Esophagus squamous epithelium (tissue), 4 donors: ENCODE results near the gene TSEN15.

ENCODE experiments used
- POLR2A ChIP-seq, 4 donors: fragments of 450-650 bp; IDR thresholded peaks; one replicate each; pipeline ENCODE4 v1.6.1; 2017; ENCODE audit warnings: antibody characterized with exemption in 4 of 4, mild to moderate bottlenecking in 4 of 4, moderate library complexity in 3 of 4
- TF ChIP-seq, protein P1 (sequence below), 6 experiments: fragments of 450-650 bp in 4 of 6; fragments of 200-600 bp in 2 of 6; sonication (generic) in 2 of 6; IDR thresholded peaks; one replicate each; pipeline ENCODE4 v1.5.1; 2016 to 2019; ENCODE audit warnings: antibody characterized with exemption in 6 of 6, mild to moderate bottlenecking in 4 of 6, moderate library complexity in 4 of 6

DNA sequence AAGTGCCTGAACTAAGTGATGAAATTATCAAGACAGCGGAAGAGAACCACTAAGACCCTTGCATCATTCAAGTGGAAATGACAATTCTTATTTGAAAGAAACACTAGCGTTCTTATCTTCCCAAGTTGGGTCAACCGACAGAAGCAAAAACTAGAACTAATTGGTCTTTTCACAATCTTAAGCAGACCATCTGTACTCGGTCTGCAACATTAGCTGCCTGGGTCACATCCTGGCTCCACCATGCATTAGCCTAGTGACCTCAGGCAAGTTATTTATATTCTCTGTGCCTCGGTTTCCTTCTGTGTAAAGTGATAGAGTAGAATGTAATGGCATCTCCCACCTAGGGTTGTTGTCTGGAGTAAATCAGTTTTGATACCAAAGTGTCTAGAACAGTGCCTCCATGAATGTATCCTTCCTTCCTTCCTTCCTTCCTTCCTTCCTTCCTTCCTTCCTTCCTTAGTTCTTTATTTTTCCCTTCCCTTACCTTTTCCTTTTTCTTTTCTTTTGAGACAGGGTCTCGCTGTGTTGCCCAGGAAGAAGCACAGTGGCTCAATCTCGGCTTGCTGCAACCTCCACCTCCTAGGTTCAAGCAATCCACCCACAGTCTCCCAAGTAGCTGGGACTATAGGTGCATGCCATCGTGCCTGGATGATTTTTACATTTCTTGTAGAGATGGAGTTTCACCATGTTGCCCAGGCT lies 20.0 kb upstream of the TSEN15 start:
- no peak for TF ChIP-seq POLR2A (IDR thresholded peaks at IDR 0.05)
- TF ChIP-seq, protein P1, sequence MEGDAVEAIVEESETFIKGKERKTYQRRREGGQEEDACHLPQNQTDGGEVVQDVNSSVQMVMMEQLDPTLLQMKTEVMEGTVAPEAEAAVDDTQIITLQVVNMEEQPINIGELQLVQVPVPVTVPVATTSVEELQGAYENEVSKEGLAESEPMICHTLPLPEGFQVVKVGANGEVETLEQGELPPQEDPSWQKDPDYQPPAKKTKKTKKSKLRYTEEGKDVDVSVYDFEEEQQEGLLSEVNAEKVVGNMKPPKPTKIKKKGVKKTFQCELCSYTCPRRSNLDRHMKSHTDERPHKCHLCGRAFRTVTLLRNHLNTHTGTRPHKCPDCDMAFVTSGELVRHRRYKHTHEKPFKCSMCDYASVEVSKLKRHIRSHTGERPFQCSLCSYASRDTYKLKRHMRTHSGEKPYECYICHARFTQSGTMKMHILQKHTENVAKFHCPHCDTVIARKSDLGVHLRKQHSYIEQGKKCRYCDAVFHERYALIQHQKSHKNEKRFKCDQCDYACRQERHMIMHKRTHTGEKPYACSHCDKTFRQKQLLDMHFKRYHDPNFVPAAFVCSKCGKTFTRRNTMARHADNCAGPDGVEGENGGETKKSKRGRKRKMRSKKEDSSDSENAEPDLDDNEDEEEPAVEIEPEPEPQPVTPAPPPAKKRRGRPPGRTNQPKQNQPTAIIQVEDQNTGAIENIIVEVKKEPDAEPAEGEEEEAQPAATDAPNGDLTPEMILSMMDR (IDR thresholded peaks at IDR 0.05) = no peak
